CD4-positive, CD25-positive, alpha-beta regulatory T cell (primary cell): ENCODE results near the gene COA8. TPM values are rescaled to one million over a fixed set of nuclear protein-coding genes. Genes with fewer than 3 reads are reported as not detected.

Source experiments
- ATAC-seq, 2 donors: fragments of 150-1000 bp; cut with Tn5 transposase; one replicate each; pipeline ENCODE4 v1.10.0; 2021; ENCODE audit warnings: low read depth in 2 of 2, moderate number of reproducible peaks in 2 of 2, moderate library complexity in 1 of 2
- DNase-seq, 3 donors: peaks; one replicate each; pipeline versions ENCODE4 v3.0.0 to v3.0.0-alpha.2; 2012 to 2022; ENCODE audit warnings: mixed read lengths in 1 of 3
- H3K27ac ChIP-seq: one replicate; pipeline ENCODE4 v1.7.0; 2013; ENCODE audit warnings: mild to moderate bottlenecking, low read length; ENCODE audit not compliant: insufficient read depth, poor library complexity, severe bottlenecking
- H3K27me3 ChIP-seq: one replicate; pipeline ENCODE4 v1.7.0; 2013; ENCODE audit warnings: low read length; ENCODE audit not compliant: control insufficient read depth, insufficient read depth
- H3K36me3 ChIP-seq: one replicate; pipeline ENCODE4 v1.7.0; 2013; ENCODE audit warnings: mild to moderate bottlenecking, low read length, moderate library complexity; ENCODE audit not compliant: control insufficient read depth, insufficient read depth
- H3K4me1 ChIP-seq: 2 replicates; pipeline ENCODE4 v1.7.0; 2013; ENCODE audit warnings: mild to moderate bottlenecking, low read length; ENCODE audit not compliant: insufficient read depth, control insufficient read depth, poor library complexity, severe bottlenecking
- H3K4me3 ChIP-seq: one replicate; pipeline ENCODE4 v1.7.0; 2013; ENCODE audit warnings: low read depth, mild to moderate bottlenecking, low read length, moderate library complexity
- H3K9me3 ChIP-seq, 2 experiments: 1 replicate in 1 of 2; 2 replicates in 1 of 2; pipeline ENCODE4 v1.7.0; 2013; ENCODE audit warnings: low read length in 2 of 2, mild to moderate bottlenecking in 1 of 2, moderate library complexity in 1 of 2; ENCODE audit not compliant: control insufficient read depth in 2 of 2
- H3K27ac Mint-ChIP-seq, 3 donors: one replicate each; pipeline ENCODE4 v1.8.0; 2020 to 2022; ENCODE audit warnings: mild to moderate bottlenecking in 3 of 3, mixed read lengths in 3 of 3, moderate library complexity in 2 of 3
- H3K27me3 Mint-ChIP-seq: one replicate; pipeline ENCODE4 v1.8.0; 2022; ENCODE audit warnings: mild to moderate bottlenecking, mixed read lengths
- H3K36me3 Mint-ChIP-seq: one replicate; pipeline ENCODE4 v1.8.0; 2020; ENCODE audit warnings: mixed read lengths
- H3K4me1 Mint-ChIP-seq, 4 donors: one replicate each; pipeline ENCODE4 v1.8.0; 2020 to 2022; ENCODE audit warnings: mixed read lengths in 4 of 4, mild to moderate bottlenecking in 1 of 4
- H3K4me3 Mint-ChIP-seq, 4 donors: one replicate each; pipeline ENCODE4 v1.8.0; 2020 to 2022; ENCODE audit warnings: mild to moderate bottlenecking in 4 of 4, mixed read lengths in 4 of 4, moderate library complexity in 3 of 4
- H3K9me3 Mint-ChIP-seq, 7 donors: one replicate each; pipeline ENCODE4 v1.8.0; 2020 to 2022; ENCODE audit warnings: mixed read lengths in 7 of 7, mild to moderate bottlenecking in 3 of 7, moderate library complexity in 2 of 7
- polyA plus RNA-seq, 4 donors: library from polyadenylated mRNA; unstranded; fragments of 300-500 nt; fragmentation: Illumina TruSeq; gene quantifications; one replicate each; pipeline ENCODE4 v1.2.3, GENCODE V29; 2021
- total RNA-seq: library from RNA; stranded (reverse); gene quantifications from one replicate; pipeline ENCODE4 v1.2.3, GENCODE V29; 2022

Gene COA8
- total and polyA plus RNA-seq, 5 donors from 2014 or later: 15.1 to 55.0 (median 48.6) TPM

GRCh38 chr14:103535891-103536565, 26.7 kb upstream of the COA8 start:
- no peaks in the 10 kb centered on the region for H3K36me3 ChIP-seq
- no peak overlapping the region for H3K27ac ChIP-seq
- H3K9me3 Mint-ChIP-seq: no peaks in the 10 kb centered on the region
- H3K4me1 Mint-ChIP-seq: peaks cover 0 to 7% (median 0%) of the 10 kb centered on the region in 4 donors
- no peaks in the 10 kb centered on the region for H3K27me3 ChIP-seq
- no peaks in the 10 kb centered on the region for H3K27me3 Mint-ChIP-seq
- H3K27ac Mint-ChIP-seq: no peak overlapping the region
- no peak for ATAC-seq
- no peak for DNase-seq
- no peaks in the 10 kb centered on the region for H3K9me3 ChIP-seq
- H3K4me3 Mint-ChIP-seq: no peak overlapping the region
- no peak overlapping the region for H3K4me3 ChIP-seq
- no peaks in the 10 kb centered on the region for H3K36me3 Mint-ChIP-seq
- peaks cover 2% of the 10 kb centered on the region for H3K4me1 ChIP-seq

GRCh38 chr14:103536693-103537092, 26.1 kb upstream of the COA8 start:
- ATAC-seq (no peak), DNase-seq (no peak)
- no peaks in the 10 kb centered on the region for H3K27me3 Mint-ChIP-seq
- Histone ChIP-seq H3K9me3 (no peaks in the 10 kb centered on the region), H3K36me3 (no peaks in the 10 kb centered on the region), H3K4me3 (no peak overlapping the region), H3K27me3 (no peaks in the 10 kb centered on the region), H3K4me1 (no peaks in the 10 kb centered on the region), H3K27ac (no peak overlapping the region)
- peaks cover 0 to under 1% (median 0%) of the 10 kb centered on the region in 4 donors for H3K4me1 Mint-ChIP-seq
- no peaks in the 10 kb centered on the region for H3K9me3 Mint-ChIP-seq
- H3K4me3 Mint-ChIP-seq: peak overlapping the region in 1 of 4 donors; percentile 68
- H3K27ac Mint-ChIP-seq: peak overlapping the region in 1 of 3 donors; percentile 87
- H3K36me3 Mint-ChIP-seq: no peaks in the 10 kb centered on the region

GRCh38 chr14:103537175-103537990, 25.4 kb upstream of the COA8 start:
- H3K4me3 ChIP-seq: no peak overlapping the region
- H3K27ac ChIP-seq: no peak overlapping the region
- Mint-ChIP-seq H3K27me3 (no peaks in the 10 kb centered on the region), H3K36me3 (no peaks in the 10 kb centered on the region), H3K4me1 (no peaks in the 10 kb centered on the region), H3K27ac (peak overlapping the region in 1 of 3 donors; percentile 87), H3K4me3 (peak overlapping the region in 1 of 4 donors; percentile 68), H3K9me3 (no peaks in the 10 kb centered on the region)
- ATAC-seq: no peak
- H3K36me3 ChIP-seq: no peaks in the 10 kb centered on the region
- H3K27me3 ChIP-seq: no peaks in the 10 kb centered on the region
- no peaks in the 10 kb centered on the region for H3K9me3 ChIP-seq
- no peak for DNase-seq
- no peaks in the 10 kb centered on the region for H3K4me1 ChIP-seq

GRCh38 chr14:103538291-103539055, 24.3 kb upstream of the COA8 start:
- H3K27ac Mint-ChIP-seq: no peak overlapping the region
- Histone ChIP-seq H3K9me3 (no peaks in the 10 kb centered on the region), H3K4me3 (no peak overlapping the region), H3K27ac (no peak overlapping the region), H3K36me3 (no peaks in the 10 kb centered on the region), H3K27me3 (no peaks in the 10 kb centered on the region), H3K4me1 (no peaks in the 10 kb centered on the region)
- ATAC-seq: no peak
- no peak overlapping the region for H3K4me3 Mint-ChIP-seq
- no peaks in the 10 kb centered on the region for H3K36me3 Mint-ChIP-seq
- H3K4me1 Mint-ChIP-seq: no peaks in the 10 kb centered on the region
- no peaks in the 10 kb centered on the region for H3K9me3 Mint-ChIP-seq
- H3K27me3 Mint-ChIP-seq: no peaks in the 10 kb centered on the region
- no peak for DNase-seq

GRCh38 chr14:103539056-103539825, 23.5 kb upstream of the COA8 start:
- peak overlapping the region in 1 of 3 donors; percentile 55 for H3K27ac Mint-ChIP-seq
- H3K36me3 ChIP-seq: no peaks in the 10 kb centered on the region

GRCh38 chr14:103540821-103541708, 21.7 kb upstream of the COA8 start:
- DNase-seq (no peak), ATAC-seq (no peak)
- Histone ChIP-seq H3K9me3 (no peaks in the 10 kb centered on the region), H3K36me3 (no peaks in the 10 kb centered on the region), H3K27me3 (no peaks in the 10 kb centered on the region), H3K4me3 (no peak overlapping the region), H3K27ac (no peak overlapping the region), H3K4me1 (no peaks in the 10 kb centered on the region)
- H3K27me3 Mint-ChIP-seq: no peaks in the 10 kb centered on the region
- no peak overlapping the region for H3K4me3 Mint-ChIP-seq
- H3K9me3 Mint-ChIP-seq: no peaks in the 10 kb centered on the region
- no peaks in the 10 kb centered on the region for H3K36me3 Mint-ChIP-seq
- no peaks in the 10 kb centered on the region for H3K4me1 Mint-ChIP-seq
- H3K27ac Mint-ChIP-seq: no peak overlapping the region

More at GRCh38 chr14:103539056-103539825, 23.5 kb upstream of the COA8 start:
- Mint-ChIP-seq H3K4me3 (peak overlapping the region in 1 of 4 donors; percentile 28), H3K9me3 (no peaks in the 10 kb centered on the region), H3K27me3 (no peaks in the 10 kb centered on the region), H3K4me1 (no peaks in the 10 kb centered on the region), H3K36me3 (no peaks in the 10 kb centered on the region)
- no peak for DNase-seq
- Histone ChIP-seq H3K27me3 (no peaks in the 10 kb centered on the region), H3K9me3 (no peaks in the 10 kb centered on the region), H3K4me1 (no peaks in the 10 kb centered on the region), H3K27ac (no peak overlapping the region), H3K4me3 (no peak overlapping the region)
- ATAC-seq: no peak
